Tibial nerve (tissue), 4 donors: ENCODE results near the gene ACP4.
"Not testable (repeated sequence)": the region's sequence is repeated elsewhere in the genome, so short reads cannot be mapped to it uniquely, and the experiment has no call there.

Source experiments
- CTCF ChIP-seq, 5 experiments: fragments of 200-600 bp in 3 of 5; fragments of 450-650 bp in 2 of 5; sonication (generic) in 3 of 5; IDR thresholded peaks; one replicate each; pipeline ENCODE4 v1.5.1; 2016 to 2019; ENCODE audit warnings: antibody characterized with exemption in 5 of 5, mild to moderate bottlenecking in 3 of 5, moderate library complexity in 2 of 5
- EP300 ChIP-seq, 2 donors: sonication (generic); formaldehyde crosslinking; IDR thresholded peaks; one replicate each; pipeline ENCODE4 v1.6.1; 2017; ENCODE audit warnings: antibody characterized with exemption in 2 of 2, mild to moderate bottlenecking in 1 of 2
- POLR2A ChIP-seq, 2 donors: fragments of 450-650 bp; IDR thresholded peaks; one replicate each; pipeline ENCODE4 v1.6.1; 2017; ENCODE audit warnings: antibody characterized with exemption in 2 of 2, mild to moderate bottlenecking in 2 of 2, moderate library complexity in 2 of 2

DNA sequence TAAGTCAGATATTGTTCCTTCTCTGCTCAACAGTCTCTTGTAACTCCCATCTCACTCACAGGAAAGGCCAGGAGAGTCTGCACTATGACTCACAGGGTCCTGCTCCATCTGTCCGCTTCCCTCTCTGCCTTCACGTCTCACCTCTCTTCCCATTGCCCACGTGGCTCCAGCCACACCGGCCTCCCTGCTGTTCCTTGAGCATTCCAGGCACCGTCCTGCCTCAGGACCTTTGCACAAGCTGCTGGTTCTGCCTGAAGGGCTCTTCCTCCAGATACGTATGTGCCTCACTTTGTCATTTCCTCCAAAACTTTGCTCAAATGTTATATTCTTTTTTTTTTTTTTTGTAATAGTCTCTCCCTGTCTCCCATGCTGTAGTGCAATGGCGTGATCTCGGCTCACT is 34.0 kb upstream of the ACP4 start:
- TF ChIP-seq CTCF, POLR2A, EP300 (IDR thresholded peaks at IDR 0.05): not testable (repeated sequence)
